K562 (cell line): ENCODE data around the gene HEXIM1.

Experiments used
- CHD2 ChIP-seq: IDR thresholded peaks from 2 replicates; pipeline ENCODE4 v1.6.1; 2011; ENCODE audit warnings: low read depth, low read length
- EZH2 ChIP-seq: IDR thresholded peaks from 2 replicates; pipeline ENCODE4 v1.6.1; 2012; ENCODE audit warnings: low read depth, mild to moderate bottlenecking, inconsistent platforms, low read length, borderline replicate concordance
- NFXL1 ChIP-seq: fragments of 450-650 bp; formaldehyde crosslinking; IDR thresholded peaks from 2 replicates; pipeline ENCODE4 v1.4.0; 2021; ENCODE audit warnings: mild to moderate bottlenecking
- YY1 ChIP-seq, 3 experiments: IDR thresholded peaks; 2 replicates each; pipeline ENCODE4 v1.6.1; 2011; ENCODE audit warnings: low read length in 2 of 3, mild to moderate bottlenecking in 2 of 3, moderate library complexity in 2 of 3, borderline replicate concordance in 1 of 3, control low read depth in 1 of 3, low read depth in 1 of 3; ENCODE audit not compliant: insufficient read depth in 3 of 3, insufficient replicate concordance in 2 of 3, control insufficient read depth in 1 of 3, insufficient read length in 1 of 3; ENCODE audit errors: extremely low read depth in 1 of 3

GRCh38 chr17:45104907-45105624 lies 43.2 kb upstream of the HEXIM1 start:
- no peak for TF ChIP-seq CHD2
- TF ChIP-seq EZH2, result no peak
- TF ChIP-seq YY1 (IDR thresholded peaks at IDR 0.05; ENCODE audit: borderline replicate concordance in 1 of 3, control insufficient read depth in 1 of 3, extremely low read depth in 1 of 3, insufficient read depth in 3 of 3, insufficient read length in 1 of 3, insufficient replicate concordance in 2 of 3, low read depth in 1 of 3, low read length in 2 of 3), result no peak
- no peak for TF ChIP-seq NFXL1 (CRISPR knock-in tag)
